AG09319 (cell line): ENCODE measurements around the gene CTXN1.

Source experiments
- DNase-seq: peaks from one replicate; pipeline ENCODE4 v3.0.0-alpha.2; 2010; ENCODE audit warnings: low read depth; ENCODE audit errors: extremely low read depth
- TF ChIP-seq, protein P1 (sequence below): IDR thresholded peaks from 2 replicates; pipeline ENCODE4 v1.5.1; 2011; ENCODE audit warnings: low read depth, mild to moderate bottlenecking, inconsistent platforms, low read length, moderate library complexity

The CTXN1 gene

DNA sequence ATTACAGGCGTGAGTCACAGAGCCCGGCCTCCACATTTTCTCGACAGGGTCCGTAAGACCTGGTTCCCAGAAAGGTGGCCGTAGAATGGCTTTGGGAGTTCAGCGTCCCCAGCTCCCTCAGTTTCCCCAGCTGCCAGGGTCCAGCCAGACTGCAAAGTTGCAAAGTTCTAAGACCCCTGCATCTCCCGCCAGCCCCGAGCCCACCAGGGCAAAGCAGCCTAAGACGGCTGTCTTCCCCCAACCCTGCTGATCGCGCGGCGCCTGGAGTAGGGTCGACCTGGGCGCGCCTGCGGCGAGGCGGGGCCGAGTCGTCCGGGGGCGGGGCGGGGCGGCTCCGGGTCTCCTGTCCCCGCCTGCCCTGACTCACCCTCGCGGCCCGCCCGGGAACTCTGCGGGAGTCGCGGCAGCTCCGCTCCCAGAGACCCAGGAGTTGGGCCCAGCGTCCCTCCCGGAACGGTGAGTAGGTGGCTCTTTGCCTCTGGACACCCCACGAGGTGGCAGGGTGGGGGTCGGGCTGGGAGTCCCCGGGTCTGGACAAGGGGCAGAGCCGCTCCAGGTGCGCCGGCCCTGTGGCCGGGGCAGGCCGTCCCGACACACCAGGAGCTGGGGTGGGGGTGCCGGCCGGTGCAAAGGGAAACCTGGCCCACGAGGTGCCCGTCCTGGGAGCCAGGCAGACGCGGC is 37.6 kb downstream of the CTXN1 start, which contains the start of gene LRRC8E:
Gene LRRC8E, plus strand, starts transcription at position 366 of the 681 bp plus-strand sequence. CDS start 7,094 bp downstream, outside the sequence.
- TF ChIP-seq, protein P1, sequence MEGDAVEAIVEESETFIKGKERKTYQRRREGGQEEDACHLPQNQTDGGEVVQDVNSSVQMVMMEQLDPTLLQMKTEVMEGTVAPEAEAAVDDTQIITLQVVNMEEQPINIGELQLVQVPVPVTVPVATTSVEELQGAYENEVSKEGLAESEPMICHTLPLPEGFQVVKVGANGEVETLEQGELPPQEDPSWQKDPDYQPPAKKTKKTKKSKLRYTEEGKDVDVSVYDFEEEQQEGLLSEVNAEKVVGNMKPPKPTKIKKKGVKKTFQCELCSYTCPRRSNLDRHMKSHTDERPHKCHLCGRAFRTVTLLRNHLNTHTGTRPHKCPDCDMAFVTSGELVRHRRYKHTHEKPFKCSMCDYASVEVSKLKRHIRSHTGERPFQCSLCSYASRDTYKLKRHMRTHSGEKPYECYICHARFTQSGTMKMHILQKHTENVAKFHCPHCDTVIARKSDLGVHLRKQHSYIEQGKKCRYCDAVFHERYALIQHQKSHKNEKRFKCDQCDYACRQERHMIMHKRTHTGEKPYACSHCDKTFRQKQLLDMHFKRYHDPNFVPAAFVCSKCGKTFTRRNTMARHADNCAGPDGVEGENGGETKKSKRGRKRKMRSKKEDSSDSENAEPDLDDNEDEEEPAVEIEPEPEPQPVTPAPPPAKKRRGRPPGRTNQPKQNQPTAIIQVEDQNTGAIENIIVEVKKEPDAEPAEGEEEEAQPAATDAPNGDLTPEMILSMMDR = no peak
- no peak for DNase-seq

DNA sequence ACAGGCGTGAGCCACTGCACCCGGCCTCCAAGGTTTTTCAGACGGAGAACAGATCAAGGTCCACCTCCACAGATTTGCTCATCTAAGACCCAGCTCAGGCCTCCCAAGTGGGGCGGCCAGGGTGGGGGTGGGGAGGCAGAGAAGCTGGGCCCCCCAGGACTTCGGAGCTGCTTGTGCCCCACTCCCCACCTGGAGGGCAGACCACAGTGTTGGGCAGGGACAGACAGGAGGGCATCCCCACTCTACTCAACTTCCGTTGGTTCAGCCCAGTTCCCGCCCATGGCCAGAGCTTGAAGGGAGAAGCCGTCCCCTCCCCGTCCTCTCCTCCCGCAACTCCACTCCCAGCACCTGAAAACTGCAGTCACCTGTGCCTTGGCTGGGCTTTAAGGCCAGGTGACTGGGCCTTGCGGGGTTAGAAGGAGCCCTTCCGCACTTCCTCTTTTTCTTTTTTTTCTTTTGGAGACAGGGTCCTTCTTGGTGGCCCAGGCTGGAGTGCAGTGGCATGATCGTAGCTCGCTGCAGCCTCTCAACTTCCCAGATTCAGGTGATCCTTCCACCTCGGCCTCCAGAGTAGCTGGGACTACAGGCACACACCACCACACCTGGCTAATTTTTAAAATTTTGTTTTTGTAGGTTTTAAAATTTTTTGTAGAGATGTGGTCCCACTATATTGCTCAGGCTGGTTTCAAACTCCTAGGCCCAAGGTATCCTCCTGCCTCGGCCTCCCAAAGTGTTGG is 38.4 kb downstream of the CTXN1 start:
- TF ChIP-seq, protein P1 = no peak
- DNase-seq = no peak

DNA sequence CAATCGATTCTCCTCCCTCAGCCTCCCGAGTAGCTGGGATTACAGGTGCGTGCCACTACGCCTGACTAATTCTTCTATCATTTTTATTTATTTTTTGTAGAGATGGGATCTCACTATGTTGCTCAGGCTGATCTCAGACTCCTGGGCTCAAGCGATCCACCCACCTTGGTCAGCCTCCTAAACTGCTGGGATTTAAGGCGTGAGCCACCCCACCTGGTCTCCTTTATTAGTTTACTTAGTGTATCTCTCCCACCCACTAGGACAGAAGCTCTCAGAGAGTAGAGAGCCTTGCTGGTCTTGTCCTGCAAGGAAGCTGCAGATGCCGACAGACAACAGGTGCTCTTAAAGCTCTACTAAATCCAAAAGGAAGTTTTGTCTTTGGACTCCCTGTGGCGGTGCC is 40.1 kb downstream of the CTXN1 start:
- no peak for DNase-seq
- TF ChIP-seq, protein P1 = no peak

DNA sequence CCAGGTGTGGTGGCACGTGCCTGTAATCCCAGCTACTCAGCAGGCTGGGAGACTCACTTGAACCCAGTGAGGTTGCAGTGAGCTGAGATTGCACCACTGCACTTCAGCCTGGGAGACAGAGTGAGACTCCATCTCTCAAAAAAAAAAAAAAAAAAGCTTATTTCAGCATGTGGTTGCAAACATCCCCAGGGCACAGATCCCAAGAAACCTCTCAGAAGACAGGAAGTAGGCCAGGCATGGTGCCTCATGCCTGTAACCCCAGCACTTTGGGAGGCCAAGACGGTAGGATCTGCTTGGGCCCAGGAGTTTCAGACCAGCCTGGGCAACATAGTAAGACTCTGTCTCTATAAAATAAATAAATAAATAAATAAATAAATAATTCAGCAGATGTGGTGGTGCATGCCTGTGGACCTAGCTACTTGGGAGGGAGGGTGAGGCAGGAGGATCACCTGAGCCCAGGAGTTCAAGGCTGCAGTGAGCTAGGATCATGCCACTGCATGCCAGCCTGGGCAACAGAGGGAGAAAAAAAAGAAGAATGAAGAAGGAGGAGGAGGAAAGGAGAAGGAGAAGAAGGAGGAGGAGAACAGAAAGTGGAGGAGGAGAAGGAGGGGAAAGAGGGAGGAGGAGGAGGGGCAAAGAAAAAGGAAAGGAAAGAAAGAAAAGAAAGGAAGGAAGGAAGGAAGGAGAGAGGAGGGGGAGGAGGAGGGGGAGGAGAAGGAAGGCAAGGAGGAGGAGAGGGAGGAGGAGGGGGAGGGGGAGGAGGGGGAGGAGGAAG is 42.0 kb downstream of the CTXN1 start:
- DNase-seq = no peak
- TF ChIP-seq, protein P1 = no peak

DNA sequence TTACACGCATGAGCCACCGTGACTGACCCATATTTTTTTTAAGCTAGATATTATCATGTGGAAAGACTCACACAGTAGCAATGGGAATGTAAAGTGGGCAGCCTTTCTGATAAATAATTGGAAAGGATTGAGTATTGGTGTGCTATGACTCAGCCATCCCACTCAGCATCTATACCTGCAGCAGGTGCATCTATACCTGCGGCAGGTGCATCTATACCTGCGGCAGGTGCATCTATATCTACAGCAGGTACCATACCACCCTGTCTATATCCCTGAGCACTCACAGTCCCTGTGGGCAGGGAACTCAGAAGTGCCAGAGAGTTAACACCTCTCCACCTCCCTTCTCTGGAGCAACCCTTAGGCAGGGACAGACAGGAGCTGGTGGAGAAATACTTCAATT is 42.8 kb downstream of the CTXN1 start:
- TF ChIP-seq, protein P1 = no peak
- DNase-seq = no peak

DNA sequence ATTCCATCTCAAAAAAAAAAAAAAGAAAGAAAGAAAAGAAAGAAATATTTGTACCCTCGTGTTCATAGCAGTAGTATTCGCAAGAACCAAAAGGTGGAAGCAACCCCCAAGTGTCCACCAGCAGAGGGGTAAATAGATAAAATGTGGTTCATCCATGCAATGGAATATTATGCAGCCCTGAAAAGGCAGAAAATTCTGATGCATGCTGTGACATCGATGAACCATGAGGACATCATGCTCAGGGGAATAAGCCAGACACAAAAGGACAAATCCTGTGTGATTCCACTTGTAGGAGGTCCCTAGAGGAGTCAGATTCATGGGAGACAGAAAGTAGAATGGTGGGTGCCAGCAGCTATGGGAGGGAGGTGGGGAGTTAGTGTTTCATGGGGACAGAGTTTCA is 44.0 kb downstream of the CTXN1 start:
- TF ChIP-seq, protein P1 = no peak
- DNase-seq = no peak
